OCI-LY3 (cell line): ENCODE data around the gene FOXL1.

Experiments used
- CTCF ChIP-seq: fragments of 200-600, 300-600 bp; sonication (generic); IDR thresholded peaks from 2 replicates; pipeline ENCODE4 v1.5.1; 2014; ENCODE audit warnings: antibody characterized with exemption, low read length, low read depth
- EZH2phosphoT487 ChIP-seq: fragments of 200-600 bp; shearing (Covaris generic); IDR thresholded peaks from 2 replicates; pipeline ENCODE4 v1.6.1; 2018; ENCODE audit warnings: antibody characterized with exemption, mixed run types, low read depth

- TF ChIP-seq CTCF (no peak), EZH2phosphoT487 (no peak)
Observed at GRCh38 chr16:86541560-86541959, 36.8 kb upstream of the FOXL1 start.
